DMS53 (cell line): ENCODE measurements around the gene C2orf81.
"Not testable (repeated sequence)": the region's sequence is repeated elsewhere in the genome, so short reads cannot be mapped to it uniquely, and the experiment has no call there.

ENCODE experiments used
- DNase-seq: peaks from one replicate; lab custom pipeline; 2025; lab: John Stamatoyannopoulos, UW

C2orf81 gene

GRCh38 chr2:74442483-74443297 is 21.3 kb upstream of the C2orf81 start:
- DNase-seq, result not testable (repeated sequence)

GRCh38 chr2:74441690-74442482 is 20.5 kb upstream of the C2orf81 start, which contains the start of gene RTKN:
RTKN (minus strand) TSS chr2:74441937; CDS start chr2:74441816, 121 bp downstream.
- peak; percentile 93 for DNase-seq

- no peak for DNase-seq
Observed at GRCh38 chr2:74441170-74441689, 19.8 kb upstream of the C2orf81 start.

- peak; percentile 92 for DNase-seq
Observed at GRCh38 chr2:74440378-74441169, 19.2 kb upstream of the C2orf81 start.

GRCh38 chr2:74439803-74440377 is 18.5 kb upstream of the C2orf81 start:
- no peak for DNase-seq

GRCh38 chr2:74439373-74439772 is 18.0 kb upstream of the C2orf81 start:
- no peak for DNase-seq

GRCh38 chr2:74438248-74438647 is 16.8 kb upstream of the C2orf81 start:
- no peak for DNase-seq

GRCh38 chr2:74436848-74437695 is 15.7 kb upstream of the C2orf81 start:
- no peak for DNase-seq

GRCh38 chr2:74436111-74436805 is 14.8 kb upstream of the C2orf81 start:
- no peak for DNase-seq

- no peak for DNase-seq
Observed at GRCh38 chr2:74430502-74430901, 9.1 kb upstream of the C2orf81 start.

GRCh38 chr2:74429487-74430451 is 8.3 kb upstream of the C2orf81 start:
- DNase-seq, result no peak

- no peak for DNase-seq
Observed at GRCh38 chr2:74428675-74429074, 7.3 kb upstream of the C2orf81 start.

- DNase-seq, result no peak
Observed at GRCh38 chr2:74427551-74427950, 6.1 kb upstream of the C2orf81 start.

GRCh38 chr2:74426181-74426758 is 4.9 kb upstream of the C2orf81 start:
- DNase-seq, result peak; percentile 27

GRCh38 chr2:74425523-74425922 is 4.1 kb upstream of the C2orf81 start:
- no peak for DNase-seq

GRCh38 chr2:74424995-74425406 is 3.6 kb upstream of the C2orf81 start:
- no peak for DNase-seq

GRCh38 chr2:74424139-74424992 is 2.9 kb upstream of the C2orf81 start:
- no peak for DNase-seq
